HG02798 (cell line): ENCODE data around the gene RUNX1.

Experiments
- ATAC-seq: cut with Tn5 transposase; IDR thresholded peaks from one replicate; pipeline ENCODE4 v1.9.1; 2021; ENCODE audit warnings: mild to moderate bottlenecking; ENCODE audit not compliant: unreplicated experiment, poor library complexity

The RUNX1 gene

DNA sequence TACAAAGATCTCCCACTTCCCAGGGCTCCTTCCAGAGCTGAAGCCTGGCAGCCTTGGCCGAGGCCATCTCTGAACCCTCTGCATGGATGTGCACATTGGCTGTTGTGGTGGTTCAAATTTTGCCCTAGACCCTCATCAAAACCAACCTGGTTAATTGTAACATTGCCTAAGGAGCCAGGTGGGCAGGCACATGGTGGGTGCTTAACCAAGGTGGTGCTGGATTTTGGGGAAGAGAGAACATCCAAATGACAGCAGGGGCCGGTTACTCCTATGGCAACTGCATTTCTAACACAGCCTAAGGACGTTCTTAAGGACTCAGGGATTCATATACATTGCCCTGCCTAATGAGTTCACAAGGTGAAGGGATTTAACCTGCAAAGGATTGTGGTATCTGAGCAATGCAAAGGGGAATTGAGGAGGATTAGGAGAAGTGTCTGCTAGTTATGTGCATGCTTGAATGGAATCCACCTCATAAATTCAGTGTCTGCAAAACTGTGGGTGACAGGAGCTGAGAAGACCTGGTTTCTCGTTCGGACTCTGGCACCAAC, 10.3 kb downstream of the RUNX1 start:
- ATAC-seq = no peak

DNA sequence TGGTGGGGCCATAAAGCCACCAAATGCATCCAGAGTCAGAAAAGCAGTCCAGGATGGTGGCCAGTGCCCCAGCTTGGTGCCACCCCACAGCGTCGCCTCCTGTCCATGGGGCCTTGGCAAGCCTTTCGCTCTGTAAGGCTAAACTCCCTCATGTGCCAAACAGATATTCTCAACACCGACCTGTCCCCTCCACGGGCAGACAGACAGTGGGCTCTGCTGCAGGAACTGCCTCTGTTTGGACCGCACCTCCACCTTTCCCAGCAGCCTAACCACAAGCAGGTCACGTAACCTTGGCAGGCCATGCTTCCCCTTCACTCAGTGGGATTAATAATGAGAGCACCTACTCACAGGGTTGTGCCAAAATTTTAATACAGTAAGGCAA, 11.7 kb downstream of the RUNX1 start:
- ATAC-seq = no peak

DNA sequence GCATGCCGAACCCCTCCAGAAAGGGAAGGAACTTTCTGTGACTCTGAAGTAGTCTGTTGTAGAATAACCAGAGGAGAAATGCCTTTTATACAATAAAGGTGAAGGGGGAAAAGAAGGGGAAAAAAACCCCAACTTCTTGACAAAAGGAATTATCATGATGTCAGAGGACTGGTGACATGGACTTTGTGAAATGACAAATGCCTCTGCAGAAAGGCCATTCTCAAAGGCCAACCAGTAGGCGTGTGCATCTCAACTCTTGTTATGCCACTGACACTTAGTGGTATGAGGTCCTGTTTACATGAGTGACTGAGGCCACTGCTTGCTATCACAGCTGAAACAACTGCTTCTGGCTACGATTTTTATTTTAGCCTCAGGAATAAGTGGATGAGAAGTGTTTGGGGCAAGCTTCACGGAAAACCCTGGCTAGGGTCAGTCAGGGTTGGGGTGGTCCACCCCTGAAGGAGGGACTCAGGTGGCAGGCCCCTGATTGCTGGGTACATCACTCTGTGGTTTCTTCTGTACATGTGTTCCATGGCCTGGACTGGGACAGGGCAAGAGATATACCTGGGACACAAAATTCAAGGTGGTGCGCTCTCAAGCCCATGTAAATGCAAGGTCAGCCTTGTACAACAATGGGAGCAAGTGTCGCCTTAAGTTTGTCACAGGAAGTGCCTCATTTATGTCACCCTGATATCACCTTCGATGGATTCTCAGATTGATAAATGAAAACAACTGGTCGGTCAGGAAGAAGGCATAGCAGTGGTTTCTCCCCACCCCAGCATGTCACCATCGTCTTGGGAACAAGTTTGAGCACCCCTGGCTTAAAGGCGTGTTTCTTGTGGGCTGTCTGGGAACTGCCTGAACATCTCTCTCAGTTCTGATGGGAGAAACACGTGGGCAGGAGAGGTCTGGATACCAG, 12.4 kb downstream of the RUNX1 start:
- ATAC-seq = no peak

DNA sequence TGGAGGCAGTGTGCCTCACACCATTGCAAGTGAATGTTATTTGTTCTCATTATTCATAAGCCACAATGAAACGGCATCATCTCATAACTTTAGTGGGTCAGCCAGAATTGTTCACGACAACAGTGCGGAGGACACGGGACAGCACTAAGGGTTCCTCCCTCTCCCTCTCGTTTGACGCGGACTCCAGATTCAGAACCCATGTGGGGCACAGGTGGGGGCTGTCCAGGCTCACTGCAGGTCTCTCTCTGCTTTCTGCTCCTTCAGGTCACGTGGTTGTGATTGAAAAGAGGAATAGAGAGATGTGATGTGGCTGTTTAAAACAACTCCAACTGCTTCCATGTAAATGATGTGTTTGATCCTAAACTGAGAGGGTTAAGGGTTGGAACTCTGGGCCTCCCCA, 13.5 kb downstream of the RUNX1 start:
- ATAC-seq = no peak

DNA sequence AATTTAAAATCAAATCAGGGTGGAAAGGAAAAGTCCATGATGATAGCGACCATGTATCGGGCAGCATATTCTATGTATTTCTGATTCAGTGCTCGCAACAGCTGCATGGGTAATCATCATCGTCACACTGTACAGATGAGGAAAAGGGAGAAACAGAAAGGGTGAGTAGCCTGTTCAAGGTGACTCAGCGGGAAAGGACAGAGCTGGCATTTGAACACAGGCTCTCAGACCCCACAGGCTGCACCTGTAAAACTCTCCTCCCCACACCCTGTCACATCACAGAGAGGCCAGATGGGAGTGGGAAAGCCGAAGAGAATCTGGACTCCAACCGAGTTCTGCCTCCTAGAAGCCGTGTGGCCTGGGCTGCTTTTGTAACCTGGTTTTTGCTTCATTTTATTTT, 14.0 kb downstream of the RUNX1 start:
- no peak for ATAC-seq

DNA sequence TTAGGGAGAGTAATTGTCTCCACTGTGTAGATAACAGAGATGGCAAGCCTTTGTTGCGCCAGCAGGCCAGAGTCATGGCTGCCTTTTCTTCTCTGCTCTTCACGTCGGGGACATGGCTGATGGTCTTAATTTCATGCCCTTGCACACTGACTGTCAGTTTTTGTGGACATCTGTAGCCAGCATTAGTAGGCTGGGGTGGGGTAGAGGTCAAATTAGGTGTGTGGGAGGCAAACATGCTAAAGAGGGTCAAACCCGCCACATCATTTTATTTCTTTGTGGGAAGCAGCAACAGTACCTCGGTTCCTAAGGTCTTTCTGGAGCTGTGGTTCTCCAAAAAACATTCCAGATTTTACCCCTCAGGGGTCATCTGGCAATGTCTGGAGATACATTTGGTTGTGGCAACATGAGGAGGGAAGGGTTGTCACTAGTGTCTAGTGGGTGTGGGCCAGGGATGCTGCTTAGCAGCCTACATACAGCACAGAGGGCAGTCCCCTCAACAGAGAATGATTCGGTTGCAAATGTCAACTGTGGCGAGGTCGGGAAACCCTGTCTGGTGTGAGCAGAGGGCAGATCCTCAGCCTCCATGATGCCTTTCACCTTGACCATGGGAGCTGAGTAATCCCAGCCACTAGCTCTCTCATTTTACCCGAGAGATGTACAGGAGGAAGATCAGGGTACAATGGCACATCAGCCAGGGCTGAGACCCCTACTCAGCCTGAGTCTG, 14.7 kb downstream of the RUNX1 start:
- no peak for ATAC-seq

DNA sequence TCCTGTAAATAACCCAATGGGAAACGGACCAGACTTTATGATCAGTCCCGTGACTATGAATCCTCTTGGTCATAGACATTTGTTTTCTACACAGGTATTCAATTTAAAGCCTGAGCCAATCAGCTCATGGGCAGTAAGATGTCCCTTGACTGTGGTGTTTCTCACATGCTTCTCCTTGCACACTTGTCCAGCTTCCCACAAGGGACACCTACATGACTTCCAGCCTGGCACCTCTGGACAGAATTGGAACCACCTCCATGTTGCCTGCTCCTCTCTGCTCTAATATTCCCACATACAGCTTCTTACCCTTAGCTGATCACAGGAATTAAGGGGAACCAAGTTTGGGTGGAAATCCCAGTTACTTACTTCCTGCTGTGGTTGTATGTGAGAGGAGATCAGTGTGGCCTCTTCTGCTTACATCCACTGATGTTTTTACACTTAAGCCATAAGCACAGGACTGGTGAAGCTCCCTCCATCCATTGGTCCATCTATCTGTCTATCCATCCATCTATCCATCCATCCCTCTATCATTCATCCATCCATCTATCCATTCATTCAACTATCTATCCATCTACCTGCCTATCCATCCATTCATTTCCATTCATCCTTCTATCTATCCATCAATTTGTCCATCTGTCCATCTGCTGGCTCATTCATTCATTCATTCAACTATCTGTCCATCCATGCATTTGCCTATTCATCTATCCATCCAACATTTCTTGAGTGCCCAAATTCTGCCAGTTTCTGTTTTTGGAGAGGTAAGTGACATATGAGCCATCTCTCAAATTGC, 16.4 kb downstream of the RUNX1 start:
- no peak for ATAC-seq

DNA sequence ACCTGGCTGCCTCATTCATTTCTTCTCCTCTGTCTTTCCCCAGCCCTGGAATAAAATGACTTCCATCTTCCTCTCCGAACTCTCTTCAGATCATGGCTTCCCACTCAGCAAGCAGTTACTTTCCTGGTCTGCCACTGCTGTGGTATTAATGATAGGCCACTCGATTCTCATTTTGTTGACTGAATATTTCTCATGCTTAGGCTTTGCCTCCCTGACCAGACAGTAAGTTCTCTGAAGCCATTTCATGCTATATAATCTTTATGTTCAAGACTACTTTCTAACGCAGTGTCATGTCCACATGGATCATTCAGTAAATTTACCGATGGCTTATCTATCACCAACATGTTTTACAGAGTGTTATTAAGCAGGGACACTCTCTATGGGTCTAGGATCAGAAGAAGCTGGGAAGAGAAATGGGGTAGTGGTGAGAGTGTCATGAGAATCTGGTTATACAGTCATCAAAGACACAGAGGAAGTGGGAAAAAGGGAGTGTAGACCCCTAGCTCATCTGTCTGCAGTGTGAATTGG, 20.6 kb downstream of the RUNX1 start:
- ATAC-seq = no peak

DNA sequence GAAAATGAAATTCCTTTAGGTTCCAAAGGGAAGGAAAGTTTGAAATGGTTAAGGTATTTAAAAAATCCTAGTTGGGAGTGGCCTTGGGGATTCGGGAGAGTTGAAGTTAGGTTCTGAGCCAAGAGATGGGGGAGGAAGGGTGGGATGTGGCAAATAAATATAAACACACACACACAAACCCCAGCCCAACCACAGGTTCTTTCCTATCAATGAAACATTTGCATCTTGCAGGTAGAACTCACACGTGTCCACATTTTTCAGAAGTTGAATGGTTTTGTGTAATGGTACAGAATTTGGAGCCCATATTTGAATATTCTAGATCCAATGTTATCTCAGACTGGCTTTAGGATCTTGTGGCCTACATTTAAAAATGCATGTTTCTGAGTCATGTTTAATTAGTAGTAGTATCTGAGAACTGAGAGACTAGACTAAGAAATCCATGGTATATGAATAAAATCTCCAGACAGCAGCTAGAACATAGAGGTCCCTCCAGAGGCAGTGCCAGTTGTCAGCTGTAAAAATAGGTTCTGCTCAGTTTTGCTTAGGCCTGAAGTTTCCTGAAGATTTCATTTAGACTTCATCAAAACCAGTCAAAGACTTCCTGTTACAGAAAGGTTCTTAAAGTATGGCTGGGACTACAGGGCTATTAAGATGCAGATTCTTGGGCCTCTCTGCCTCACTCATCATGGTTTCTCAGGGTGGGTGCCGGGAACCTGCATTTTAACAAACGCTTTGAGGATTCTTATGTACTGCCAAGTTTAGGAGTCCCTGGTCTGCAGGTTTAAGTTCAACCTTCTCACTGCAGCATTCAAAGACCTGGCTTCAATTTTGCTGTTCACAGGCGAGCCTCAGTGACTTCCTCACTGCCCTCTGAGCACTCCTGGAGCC, 21.3 kb downstream of the RUNX1 start:
- no peak for ATAC-seq

DNA sequence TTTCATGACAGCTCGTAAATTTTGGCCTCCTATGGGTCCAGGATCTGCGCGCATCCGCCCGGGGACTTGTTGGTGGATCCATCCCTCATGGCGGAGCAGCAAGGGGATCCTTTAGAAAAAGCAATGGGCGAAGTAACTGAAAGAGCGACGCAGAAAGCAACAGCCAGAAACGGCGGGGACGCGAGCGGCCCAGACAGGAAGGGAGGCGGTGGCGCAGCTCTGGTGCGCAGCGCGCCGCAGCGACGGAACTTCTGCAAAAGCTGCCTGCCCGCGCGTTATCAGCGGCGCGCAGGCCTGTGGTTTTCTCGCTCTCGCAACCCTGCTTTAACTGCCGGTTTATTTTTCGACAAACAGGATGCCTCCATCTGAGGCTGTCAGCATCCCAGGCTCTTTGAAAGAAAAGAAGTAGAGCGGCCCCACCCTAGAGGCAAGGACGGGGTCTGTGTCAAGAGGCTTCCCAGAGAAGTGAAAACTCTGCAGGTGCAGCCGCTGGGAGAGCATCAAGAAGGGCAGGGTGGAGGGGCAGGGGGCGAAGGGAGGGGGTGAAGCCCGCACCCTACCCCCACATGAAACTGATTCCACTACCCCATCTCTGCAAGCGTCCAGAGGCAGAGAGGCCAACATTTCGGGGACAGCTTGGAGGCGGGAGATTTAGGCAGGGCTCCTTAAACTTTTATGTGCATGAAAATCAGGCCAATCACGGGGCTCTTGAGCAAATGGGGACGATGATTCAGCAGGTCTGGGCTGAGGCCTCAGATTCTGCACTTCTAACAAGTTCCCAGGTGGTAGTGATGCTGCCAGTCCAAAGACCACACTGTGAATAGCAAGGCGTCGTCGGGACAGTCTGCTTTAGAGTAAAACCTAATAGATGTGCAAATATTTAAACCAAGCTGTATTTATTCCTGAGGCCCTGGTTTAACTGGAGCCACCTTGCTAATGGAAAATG, 22.2 kb downstream of the RUNX1 start:
- peak; percentile 62 for ATAC-seq

DNA sequence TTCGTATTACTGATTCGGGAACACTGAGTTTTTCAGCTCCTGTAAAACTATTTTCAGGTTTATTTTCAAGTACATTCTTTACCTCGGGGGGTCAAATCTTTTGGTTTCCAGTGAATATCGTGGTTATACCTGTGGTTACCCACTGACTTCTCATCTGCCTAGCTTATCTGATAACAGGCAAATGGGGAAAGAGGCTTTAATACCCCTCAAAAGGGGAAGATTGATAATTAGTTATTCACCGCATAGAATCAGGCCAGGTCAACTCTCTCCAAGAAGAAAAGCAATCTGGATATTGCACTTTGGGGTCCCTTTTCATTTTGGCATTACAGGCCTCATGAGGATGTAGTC, 23.0 kb downstream of the RUNX1 start:
- no peak for ATAC-seq

DNA sequence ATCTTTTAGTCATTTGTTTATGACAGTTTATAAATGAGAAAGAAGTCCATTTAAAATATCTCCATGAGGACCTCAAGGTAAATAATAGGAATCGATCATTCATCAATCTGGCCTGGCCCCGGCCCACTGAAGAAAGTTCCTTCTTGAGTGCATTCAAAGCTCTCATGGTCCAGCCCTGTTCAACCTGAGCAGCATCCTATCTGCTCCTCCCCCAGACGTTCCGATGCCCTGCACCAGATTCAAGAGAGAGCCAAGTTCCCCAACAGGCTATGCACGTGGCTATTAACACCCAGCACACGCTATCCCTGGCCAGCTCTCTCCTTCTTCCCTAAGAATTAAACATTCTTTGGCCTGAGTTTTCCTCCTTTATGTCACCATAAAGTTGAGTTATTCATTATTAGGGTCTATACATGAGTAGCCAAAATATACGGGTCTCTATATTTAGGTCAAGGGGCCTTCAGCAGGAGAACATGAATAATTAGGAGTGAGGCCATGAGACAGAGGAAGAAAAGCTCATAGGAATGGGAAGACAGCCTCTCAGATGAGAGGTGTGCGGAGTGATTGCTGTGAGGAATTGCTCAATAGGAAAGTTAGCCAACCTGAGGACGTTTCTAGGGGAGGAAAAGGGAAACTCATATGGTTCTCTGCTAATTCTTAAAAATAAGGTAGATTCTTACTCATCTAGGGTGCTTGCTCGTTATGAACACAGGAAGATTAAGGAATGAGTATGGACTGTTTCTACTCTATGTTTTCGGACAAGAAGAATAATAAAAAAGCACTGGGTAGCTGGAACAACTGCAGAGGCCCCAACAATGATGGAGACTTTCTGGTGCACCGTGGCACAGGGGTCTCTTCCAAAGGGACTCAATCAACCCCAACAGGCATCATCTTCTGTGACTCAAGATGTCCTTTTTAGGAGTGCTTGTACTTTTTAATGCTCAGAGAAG, 23.6 kb downstream of the RUNX1 start:
- no peak for ATAC-seq

DNA sequence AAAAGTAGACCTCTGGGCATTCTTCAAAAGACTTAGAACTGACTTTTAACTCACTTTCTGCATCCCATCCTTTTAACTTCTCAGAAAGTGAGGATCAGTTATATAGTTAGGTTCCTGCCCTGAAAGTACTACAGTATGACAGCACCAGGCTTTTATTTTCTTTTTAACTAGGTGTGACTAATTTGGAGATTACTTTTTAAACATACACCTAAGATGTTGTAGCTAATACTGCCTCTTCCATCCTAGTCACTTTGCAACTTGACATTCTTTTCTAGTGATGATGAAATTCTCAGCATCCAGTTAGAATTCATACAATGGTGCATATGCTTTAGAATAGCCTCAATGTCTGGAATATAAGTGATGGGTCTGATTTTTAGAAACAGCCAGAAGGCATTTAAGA, 24.6 kb downstream of the RUNX1 start:
- no peak for ATAC-seq

DNA sequence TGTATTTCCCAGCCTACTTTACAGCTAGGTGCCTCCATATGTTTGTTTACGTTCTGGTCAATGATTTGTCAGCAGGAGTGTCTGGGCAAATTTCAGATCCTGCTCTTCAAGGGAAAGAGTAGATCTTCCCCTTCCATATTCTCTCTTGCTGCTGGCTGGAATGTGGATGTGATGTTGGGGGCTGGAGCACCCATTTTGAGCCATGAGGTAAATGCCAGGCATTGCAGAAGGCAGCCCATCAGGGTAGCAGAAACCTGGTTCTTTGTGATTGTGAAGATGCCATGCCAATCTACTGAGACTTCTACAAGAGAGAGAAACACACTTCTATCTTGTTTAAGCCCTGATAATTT, 25.1 kb downstream of the RUNX1 start:
- no peak for ATAC-seq

DNA sequence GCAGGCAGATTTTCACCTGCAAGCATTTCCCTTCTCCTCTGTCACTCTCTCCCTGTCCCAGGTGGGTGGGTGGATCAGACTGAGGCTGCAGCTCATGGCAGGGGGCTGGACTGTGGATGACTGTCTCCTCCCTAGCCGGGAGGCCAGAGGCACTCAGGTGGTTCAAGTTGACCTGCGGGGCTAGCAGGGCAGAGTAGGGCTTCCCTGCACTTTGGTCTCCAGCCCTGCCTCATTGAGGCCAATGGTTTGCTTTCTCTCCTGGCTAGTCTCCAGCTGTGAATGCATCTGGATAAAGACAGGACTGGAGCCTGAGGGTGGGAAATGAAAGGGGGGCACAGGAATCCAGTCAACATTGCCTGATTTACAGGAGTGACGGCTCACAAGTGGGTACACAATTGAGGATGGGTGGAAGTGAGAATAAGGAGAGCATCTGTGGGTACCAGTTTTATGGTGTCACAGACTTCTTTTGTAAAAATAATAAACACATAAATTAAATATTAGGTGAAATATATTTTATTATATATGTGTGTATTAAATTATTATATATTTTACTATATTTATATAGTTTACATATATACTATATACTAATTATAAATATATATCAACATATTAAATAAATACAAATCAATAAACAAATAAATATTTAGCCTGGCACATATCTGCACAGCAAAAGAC, 25.6 kb downstream of the RUNX1 start:
- no peak for ATAC-seq

DNA sequence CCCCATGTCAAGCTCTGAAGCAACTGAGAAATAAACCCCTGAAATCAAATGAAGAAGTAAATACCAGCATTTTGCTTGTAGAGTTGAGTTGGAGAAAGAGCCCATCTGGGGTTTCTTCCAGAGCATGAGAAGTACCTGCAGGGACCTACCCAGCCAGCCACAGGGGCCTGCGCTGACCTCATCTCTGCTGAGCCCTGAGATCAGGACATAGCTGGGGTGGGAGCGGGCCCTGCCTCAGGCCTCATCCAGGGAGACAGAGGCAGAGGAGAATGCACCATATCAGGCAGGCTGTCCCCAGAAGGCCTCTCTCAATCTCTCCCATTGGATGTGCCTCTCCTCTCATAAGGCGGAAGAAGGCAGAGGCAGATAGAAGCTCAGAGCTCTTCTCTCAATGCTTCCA, 27.6 kb downstream of the RUNX1 start:
- no peak for ATAC-seq

DNA sequence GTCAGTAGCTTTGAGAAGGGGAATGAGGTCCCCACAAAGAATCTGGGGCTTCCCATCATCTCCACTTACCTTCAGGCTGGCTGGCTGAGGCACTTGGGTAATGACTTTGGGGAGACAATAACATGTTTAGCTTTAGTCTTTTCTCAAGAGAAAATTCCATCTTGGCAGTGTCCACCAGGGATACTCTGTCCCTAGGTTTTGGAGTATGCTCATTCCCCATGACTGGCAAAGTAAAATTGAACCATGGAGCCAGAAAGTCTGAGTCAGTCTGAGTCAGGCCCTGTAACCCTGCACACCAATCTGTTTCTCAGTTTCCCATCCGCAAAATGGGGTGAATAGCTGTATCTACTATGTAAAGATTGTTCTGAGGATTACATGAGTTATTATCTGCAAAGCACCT, 28.2 kb downstream of the RUNX1 start:
- no peak for ATAC-seq
